HL-60 (cell line): ENCODE data around the gene LIM2.

Source experiments
- GABPA ChIP-seq: IDR thresholded peaks from 2 replicates; pipeline ENCODE4 v1.6.1; 2012; ENCODE audit warnings: low read depth
- POLR2AphosphoS5 ChIP-seq: IDR thresholded peaks from 2 replicates; pipeline ENCODE4 v1.6.1; 2012; ENCODE audit warnings: low read depth
- TF ChIP-seq, protein P1 (sequence below): IDR thresholded peaks from one replicate; pipeline ENCODE4 v1.5.1; 2011; ENCODE audit warnings: low read length, control low read depth, inconsistent platforms; ENCODE audit not compliant: insufficient read depth
- TF ChIP-seq, protein P2 (sequence below): IDR thresholded peaks from 2 replicates; pipeline ENCODE4 v1.6.1; 2012; ENCODE audit warnings: low read depth; ENCODE audit not compliant: insufficient replicate concordance

DNA sequence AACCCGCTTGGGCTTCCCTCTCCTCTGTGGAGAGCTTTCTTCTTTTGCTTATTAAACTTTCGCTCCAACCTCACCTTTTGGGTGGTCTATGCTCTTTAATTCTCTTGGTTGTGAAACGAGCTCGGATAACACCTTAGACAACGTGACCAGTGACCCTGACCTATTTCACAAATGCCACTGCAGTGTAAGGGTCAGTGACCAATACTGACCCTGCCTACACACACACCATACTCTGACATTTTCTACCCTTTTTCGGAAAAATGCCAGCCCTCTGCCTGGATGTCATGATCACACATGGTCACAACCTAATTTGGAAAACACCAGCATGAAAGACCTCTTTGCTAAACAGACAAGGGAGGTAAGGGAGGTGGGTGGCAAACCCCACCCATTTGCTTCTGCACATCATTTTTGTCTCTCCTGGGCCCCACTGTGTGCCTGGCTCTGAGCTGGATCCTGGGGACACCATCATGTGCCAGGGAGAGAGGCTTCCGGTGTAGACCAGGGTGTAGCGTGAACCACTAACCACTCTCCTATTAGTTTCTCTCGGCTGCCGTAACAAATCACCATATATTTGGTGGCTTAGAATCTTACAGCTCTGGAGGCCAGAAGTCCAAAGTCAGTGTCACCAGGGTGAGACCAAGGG, 31.5 kb downstream of the LIM2 start:
- TF ChIP-seq, protein P1, sequence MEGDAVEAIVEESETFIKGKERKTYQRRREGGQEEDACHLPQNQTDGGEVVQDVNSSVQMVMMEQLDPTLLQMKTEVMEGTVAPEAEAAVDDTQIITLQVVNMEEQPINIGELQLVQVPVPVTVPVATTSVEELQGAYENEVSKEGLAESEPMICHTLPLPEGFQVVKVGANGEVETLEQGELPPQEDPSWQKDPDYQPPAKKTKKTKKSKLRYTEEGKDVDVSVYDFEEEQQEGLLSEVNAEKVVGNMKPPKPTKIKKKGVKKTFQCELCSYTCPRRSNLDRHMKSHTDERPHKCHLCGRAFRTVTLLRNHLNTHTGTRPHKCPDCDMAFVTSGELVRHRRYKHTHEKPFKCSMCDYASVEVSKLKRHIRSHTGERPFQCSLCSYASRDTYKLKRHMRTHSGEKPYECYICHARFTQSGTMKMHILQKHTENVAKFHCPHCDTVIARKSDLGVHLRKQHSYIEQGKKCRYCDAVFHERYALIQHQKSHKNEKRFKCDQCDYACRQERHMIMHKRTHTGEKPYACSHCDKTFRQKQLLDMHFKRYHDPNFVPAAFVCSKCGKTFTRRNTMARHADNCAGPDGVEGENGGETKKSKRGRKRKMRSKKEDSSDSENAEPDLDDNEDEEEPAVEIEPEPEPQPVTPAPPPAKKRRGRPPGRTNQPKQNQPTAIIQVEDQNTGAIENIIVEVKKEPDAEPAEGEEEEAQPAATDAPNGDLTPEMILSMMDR, result no peak
- no peak for TF ChIP-seq GABPA
- TF ChIP-seq POLR2AphosphoS5, result no peak
- TF ChIP-seq, protein P2, sequence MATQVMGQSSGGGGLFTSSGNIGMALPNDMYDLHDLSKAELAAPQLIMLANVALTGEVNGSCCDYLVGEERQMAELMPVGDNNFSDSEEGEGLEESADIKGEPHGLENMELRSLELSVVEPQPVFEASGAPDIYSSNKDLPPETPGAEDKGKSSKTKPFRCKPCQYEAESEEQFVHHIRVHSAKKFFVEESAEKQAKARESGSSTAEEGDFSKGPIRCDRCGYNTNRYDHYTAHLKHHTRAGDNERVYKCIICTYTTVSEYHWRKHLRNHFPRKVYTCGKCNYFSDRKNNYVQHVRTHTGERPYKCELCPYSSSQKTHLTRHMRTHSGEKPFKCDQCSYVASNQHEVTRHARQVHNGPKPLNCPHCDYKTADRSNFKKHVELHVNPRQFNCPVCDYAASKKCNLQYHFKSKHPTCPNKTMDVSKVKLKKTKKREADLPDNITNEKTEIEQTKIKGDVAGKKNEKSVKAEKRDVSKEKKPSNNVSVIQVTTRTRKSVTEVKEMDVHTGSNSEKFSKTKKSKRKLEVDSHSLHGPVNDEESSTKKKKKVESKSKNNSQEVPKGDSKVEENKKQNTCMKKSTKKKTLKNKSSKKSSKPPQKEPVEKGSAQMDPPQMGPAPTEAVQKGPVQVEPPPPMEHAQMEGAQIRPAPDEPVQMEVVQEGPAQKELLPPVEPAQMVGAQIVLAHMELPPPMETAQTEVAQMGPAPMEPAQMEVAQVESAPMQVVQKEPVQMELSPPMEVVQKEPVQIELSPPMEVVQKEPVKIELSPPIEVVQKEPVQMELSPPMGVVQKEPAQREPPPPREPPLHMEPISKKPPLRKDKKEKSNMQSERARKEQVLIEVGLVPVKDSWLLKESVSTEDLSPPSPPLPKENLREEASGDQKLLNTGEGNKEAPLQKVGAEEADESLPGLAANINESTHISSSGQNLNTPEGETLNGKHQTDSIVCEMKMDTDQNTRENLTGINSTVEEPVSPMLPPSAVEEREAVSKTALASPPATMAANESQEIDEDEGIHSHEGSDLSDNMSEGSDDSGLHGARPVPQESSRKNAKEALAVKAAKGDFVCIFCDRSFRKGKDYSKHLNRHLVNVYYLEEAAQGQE, result no peak
